Heart right ventricle (tissue), 16 donors: ENCODE measurements around the gene UQCC5. TPM values are rescaled to one million over a fixed set of nuclear protein-coding genes. Genes with fewer than 3 reads are reported as not detected.

Experiments used
- ATAC-seq, 8 donors: fragments of 200-7000 bp; cut with Tn5 transposase; one replicate each; pipeline ENCODE4 v1.9.1; 2020; ENCODE audit warnings: mild to moderate bottlenecking in 8 of 8, moderate library complexity in 8 of 8, moderate number of reproducible peaks in 1 of 8
- DNase-seq, 2 donors: peaks; one replicate each; pipeline ENCODE4 v3.0.0-alpha.2; 2020
- H3K27ac ChIP-seq, 10 donors: fragments of 200-600 bp; sonication (generic) in 2 of 10; one replicate each; pipeline versions ENCODE4 v1.5.0 to v1.8.0; 2020 to 2022; ENCODE audit warnings: mild to moderate bottlenecking in 3 of 10
- H3K27me3 ChIP-seq, 7 donors: fragments of 200-600 bp; one replicate each; pipeline ENCODE4 v1.8.0; 2021 to 2022; ENCODE audit warnings: mild to moderate bottlenecking in 2 of 7
- H3K36me3 ChIP-seq, 9 donors: fragments of 200-600 bp; sonication (generic) in 1 of 9; one replicate each; pipeline versions ENCODE4 v1.5.0 to v1.8.0; 2020 to 2022; ENCODE audit warnings: mild to moderate bottlenecking in 2 of 9
- H3K4me1 ChIP-seq, 9 donors: fragments of 200-600 bp; sonication (generic) in 1 of 9; one replicate each; pipeline versions ENCODE4 v1.5.0 to v1.8.0; 2020 to 2022; ENCODE audit warnings: mild to moderate bottlenecking in 4 of 9
- H3K4me3 ChIP-seq, 10 donors: fragments of 200-600 bp; sonication (generic) in 2 of 10; one replicate each; pipeline versions ENCODE4 v1.5.0 to v1.8.0; 2020 to 2022; ENCODE audit warnings: mild to moderate bottlenecking in 7 of 10, moderate library complexity in 2 of 10
- H3K9me3 ChIP-seq, 11 donors: fragments of 200-600 bp in 10 of 11; sonication (generic) in 2 of 11; one replicate each; pipeline versions ENCODE4 v1.5.0 to v1.8.0; 2013 to 2022; ENCODE audit warnings: mild to moderate bottlenecking in 2 of 11, control low read depth in 1 of 11, moderate library complexity in 1 of 11
- CTCF ChIP-seq, 9 donors: fragments of 200-600 bp; sonication (generic) in 2 of 9; IDR thresholded peaks; one replicate each; pipeline versions ENCODE4 v1.5.0 to v1.8.0; 2021 to 2022; ENCODE audit warnings: antibody characterized with exemption in 9 of 9, mild to moderate bottlenecking in 5 of 9, moderate library complexity in 1 of 9
- WGBS, 2 donors: extraction: QIAGEN DNeasy Blood & Tissue Kit; methylation state at CpG; one replicate each; pipeline ENCODE4 v1.1.7; 2013; ENCODE audit warnings: inconsistent platforms in 1 of 2; 5-methylcytosine and 5-hydroxymethylcytosine counted together
- intact Hi-C, 10 donors: fragments of 100-400 bp; cut with DNase I; formaldehyde crosslinking; loops; one replicate each; pipeline versions ENCODE4 v1.11.1 to v1.14.2; 2022
- polyA plus RNA-seq, 2 donors: library from polyadenylated mRNA; stranded (reverse); fragments of 200-250 nt; gene quantifications; one replicate each; pipeline ENCODE4 v1.2.3, GENCODE V29; 2013
- total RNA-seq, 10 donors: library from RNA; stranded (reverse); fragmentation: NEBNext Ultra II Directional in 3 of 10; extraction: Animal tissue kit (Norgen Biotek cat#: 25700) in 3 of 10; gene quantifications; one replicate each; pipeline versions ENCODE4 v1.2.1 to v1.2.4, GENCODE V29; 2021 to 2023
- donor health status: Arrhythmogenic right ventricular cardiomyopathy.
- donor health status: ischemic (EF 13 %, LVEDD 7.1; RV severe dilation, severe dysfunction).
- donor health status: healthy with polysubstance abuse.
- donor health status: DM: no; HTN: yes; CAD: no.
- donor health status: DM: no; HTN: no; CAD: no.
- donor health status: ischemic (EF 25% LVEDD 6.9; RV normal size, moderate dysfunction).
- donor health status: ischemic (EF 25% LVEDD 5.7; RV mildly dilated, moderate dysfunction).
- donor health status: healthy.
- donor health status: DM: yes; HTN: yes; CAD: no.
- donor health status: Ischemic cardiomyopathy.
- donor health status: ischemic (EF 35%, LVEDD 5.7; RV mildly dilated, moderate dysfunction).
- donor health status: nonischemic (EF 11% LVEDD 7.7; RV severe dilation, severe dysfunction).
- donor health status: DM: yes; HTN: yes; CAD: no.
- donor health status: PGD.
- donor health status: ischemic (EF 29% LVEDD 5.4; RV normal size, mild dysfunction).
- donor health status: nonischemic (EF 23%, LVEDD 6.1; RV moderate dilation, normal function).

Gene UQCC5
- total and polyA plus RNA-seq, 12 donors = 30.2 to 147 (median 70.3) TPM

- Histone ChIP-seq H3K36me3 (peaks cover 0 to 45% (median 7%) of the 10 kb centered on the region in 9 donors), H3K9me3 (no peaks in the 10 kb centered on the region), H3K27me3 (no peaks in the 10 kb centered on the region), H3K4me3 (no peak overlapping the region), H3K27ac (peak overlapping the region; percentile 70 to 91 (median 83)), H3K4me1 (peaks cover 54 to 94% (median 75%) of the 10 kb centered on the region in 9 donors)
- 42 to 48% methylated on average over 12 of the region's 12 CpGs for WGBS, 2 donors
- TF ChIP-seq CTCF (IDR thresholded peaks at IDR 0.05) = no peak
- intact Hi-C loops = loop anchor here in 3 of 10 donors (5.0 kb wide), 2 partner anchors 37 to 47 kb away; no protein-coding TSS in a partner anchor
- ATAC-seq (peak; percentile 10 to 75 (median 62)), DNase-seq (peak in 1 of 2 donors; percentile 84)
Observed at GRCh38 chr3:52529376-52530333, 6.8 kb upstream of the UQCC5 start.

- H3K9me3 ChIP-seq = no peaks in the 10 kb centered on the region
- TF ChIP-seq CTCF (IDR thresholded peaks at IDR 0.05) = no peak
- intact Hi-C loops = loop anchor here in 2 of 10 donors (5.0 kb wide), 2 partner anchors 39 to 49 kb away; no protein-coding TSS in a partner anchor
- peaks cover 42 to 92% (median 70%) of the 10 kb centered on the region in 9 donors for H3K4me1 ChIP-seq
- peaks cover 0 to 30% (median 7%) of the 10 kb centered on the region in 9 donors for H3K36me3 ChIP-seq
- H3K27me3 ChIP-seq = no peaks in the 10 kb centered on the region
- peak overlapping the region; percentile 70 to 91 (median 83) for H3K27ac ChIP-seq
- peak; percentile 48 to 72 for DNase-seq
- ATAC-seq = peak in 7 of 8 donors; percentile 14 to 75 (median 49)
- WGBS, 2 donors = 56 to 63% methylated on average over 10 of the region's 10 CpGs
- H3K4me3 ChIP-seq = peak overlapping the region in 1 of 10 donors; percentile 67
Observed at GRCh38 chr3:52530918-52531826, 5.2 kb upstream of the UQCC5 start.

- 79 to 84% methylated on average over 14 of the region's 14 CpGs for WGBS, 2 donors
- Histone ChIP-seq H3K9me3 (no peaks in the 10 kb centered on the region), H3K4me3 (peak overlapping the region in 8 of 10 donors; percentile 63 to 73 (median 70)), H3K27me3 (no peaks in the 10 kb centered on the region), H3K27ac (peak overlapping the region; percentile 70 to 91 (median 83)), H3K36me3 (peaks cover 0 to 22% (median 7%) of the 10 kb centered on the region in 9 donors), H3K4me1 (peaks cover 38 to 85% (median 68%) of the 10 kb centered on the region in 9 donors)
- ATAC-seq = no peak
- DNase-seq = peak; percentile 3 to 14
- TF ChIP-seq CTCF (IDR thresholded peaks at IDR 0.05) = no peak
- intact Hi-C loops = loop anchor here in 2 of 10 donors (5.0 kb wide), 2 partner anchors 40 to 50 kb away; no protein-coding TSS in a partner anchor
Observed at GRCh38 chr3:52531860-52532516, 4.4 kb upstream of the UQCC5 start.
